K562 (cell line): Measurements from ENCODE around the gene P2RY13. TPM values are rescaled to one million over a fixed set of nuclear protein-coding genes. Genes with fewer than 3 reads are reported as not detected.

ENCODE experiments used
- ATAC-seq: fragments of 200-7000 bp; cut with Tn5 transposase; 3 replicates; pipeline ENCODE4 v1.9.1; 2020; ENCODE audit warnings: moderate library complexity
- BruUV-seq: library from RNA; stranded (reverse); fragments of 400-500 nt; replicated peaks from 2 replicates; lab custom pipeline; 2021; lab: Mats Ljungman, UMichigan
- CTCF ChIA-PET: fragments of 300-600 bp; formaldehyde crosslinking; extraction: SDS; loops from one replicate; lab custom pipeline; 2021; ENCODE audit warnings: low intra/inter-chr PET ratio; lab: Yijun Ruan, JAX
- POLR2A ChIA-PET: fragments of 300-600, 350-650 bp; sonication (Branson Sonifier 250); formaldehyde crosslinking; extraction: SDS; loops from one replicate; lab custom pipeline; 2021; ENCODE audit warnings: antibody characterized with exemption, inconsistent platforms; lab: Yijun Ruan, JAX
- DNase-seq, 4 experiments: peaks; one replicate each; pipeline versions ENCODE4 v3.0.0 to v3.0.0-alpha.2; 2011 to 2018; ENCODE audit warnings: low spot score in 3 of 4, mixed read lengths in 3 of 4; ENCODE audit errors: extremely low read depth in 1 of 4
- FAIRE-seq: peaks from 2 replicates; lab custom pipeline; 2011; peaks lifted over from hg19 to GRCh38; lab: Jason Lieb, UNC
- H2AFZ ChIP-seq: 2 replicates; pipeline ENCODE4 v1.6.0; 2011; ENCODE audit warnings: low read depth, low read length, control low read depth, inconsistent platforms
- H3K27ac ChIP-seq: fragments of 200-600 bp; 3 replicates; pipeline ENCODE4 v1.8.0; 2011; ENCODE audit warnings: low read depth, mild to moderate bottlenecking, control low read depth, inconsistent platforms, low read length, moderate library complexity, mixed read lengths; ENCODE audit errors: extremely low read depth
- H3K27me3 ChIP-seq, 2 experiments: fragments of 300-600 bp in 1 of 2; 2 replicates in 1 of 2; 3 replicates in 1 of 2; pipeline versions ENCODE4 v1.6.0 to v1.8.0; 2011; ENCODE audit warnings: inconsistent platforms in 2 of 2, low read length in 2 of 2, mild to moderate bottlenecking in 1 of 2, mixed read lengths in 1 of 2, moderate library complexity in 1 of 2; ENCODE audit not compliant: control insufficient read depth in 2 of 2, insufficient read depth in 2 of 2
- H3K36me3 ChIP-seq: fragments of 300-600 bp; 3 replicates; pipeline ENCODE4 v1.8.0; 2011; ENCODE audit warnings: mild to moderate bottlenecking, low read length, inconsistent platforms; ENCODE audit not compliant: control insufficient read depth, insufficient read depth
- H3K4me1 ChIP-seq, 2 experiments: fragments of 200-600 bp in 1 of 2; replicated peaks in 1 of 2; 2 replicates in 1 of 2; 3 replicates in 1 of 2; pipeline versions ENCODE4 v1.5.1 to v1.8.0; 2011; ENCODE audit warnings: inconsistent platforms in 2 of 2, low read length in 2 of 2, mild to moderate bottlenecking in 1 of 2, mixed read lengths in 1 of 2, moderate library complexity in 1 of 2; ENCODE audit not compliant: control insufficient read depth in 2 of 2, insufficient read depth in 2 of 2
- H3K4me2 ChIP-seq: 2 replicates; pipeline ENCODE4 v1.6.1; 2011; ENCODE audit warnings: low read length, control low read depth, inconsistent platforms, mixed read lengths; ENCODE audit not compliant: insufficient read depth
- H3K4me3 ChIP-seq: fragments of 200-600 bp; sonication (generic), shearing (Covaris generic); 2 replicates; pipeline ENCODE4 v1.5.1; 2016; ENCODE audit warnings: control low read depth, inconsistent platforms
- H3K79me2 ChIP-seq: fragments of 200-600 bp; 3 replicates; pipeline ENCODE4 v1.8.0; 2011; ENCODE audit warnings: low read length, inconsistent platforms; ENCODE audit not compliant: control insufficient read depth, insufficient read depth
- H3K9ac ChIP-seq, 2 experiments: 2 replicates each; pipeline versions ENCODE4 v1.6.0 to v1.6.1; 2011; ENCODE audit warnings: low read depth in 2 of 2, low read length in 2 of 2, control low read depth in 1 of 2, inconsistent platforms in 1 of 2, mild to moderate bottlenecking in 1 of 2, mixed read lengths in 1 of 2; ENCODE audit not compliant: insufficient read depth in 1 of 2
- H3K9me1 ChIP-seq: one replicate; pipeline ENCODE4 v1.6.0; 2011; ENCODE audit warnings: inconsistent platforms, mild to moderate bottlenecking, low read length, moderate library complexity; ENCODE audit not compliant: control insufficient read depth, insufficient read depth
- H3K9me3 ChIP-seq: replicated peaks from 2 replicates; pipeline ENCODE4 v1.5.1; 2011; ENCODE audit warnings: low read depth, low read length, inconsistent platforms; ENCODE audit not compliant: control insufficient read depth, insufficient read depth
- H4K20me1 ChIP-seq: replicated peaks from 2 replicates; pipeline ENCODE4 v1.6.1; 2011; ENCODE audit warnings: low read length, inconsistent platforms, mixed read lengths; ENCODE audit not compliant: control insufficient read depth, insufficient read depth
- ATF4 ChIP-seq: fragments of 450-650 bp; formaldehyde crosslinking; IDR thresholded peaks from 2 replicates; pipeline ENCODE4 v1.4.0; 2022; ENCODE audit warnings: mild to moderate bottlenecking, moderate library complexity
- CHAMP1 ChIP-seq: fragments of 450-650 bp; IDR thresholded peaks from 2 replicates; pipeline ENCODE4 v1.6.1; 2016; ENCODE audit warnings: mild to moderate bottlenecking
- CTCF ChIP-seq, 3 experiments: IDR thresholded peaks in 2 of 3; conservative IDR thresholded peaks in 1 of 3; 2 replicates each; pipeline ENCODE4 v1.5.1; 2011 to 2012; ENCODE audit warnings: low read length in 3 of 3, mild to moderate bottlenecking in 3 of 3, control low read depth in 2 of 3, improper control_type of control experiment in 1 of 3, inconsistent platforms in 1 of 3, low read depth in 1 of 3, mixed read lengths in 1 of 3, moderate library complexity in 1 of 3; ENCODE audit not compliant: insufficient read depth in 2 of 3
- RAD21 ChIP-seq, 2 experiments: fragments of 250-450 bp in 1 of 2; fragments of 450-650 bp in 1 of 2; sonication (Bioruptor Pico) in 1 of 2; formaldehyde crosslinking in 1 of 2; IDR thresholded peaks in 1 of 2; conservative IDR thresholded peaks in 1 of 2; 2 replicates each; pipeline versions ENCODE4 v1.4.0 to v1.8.0; 2020 to 2022; ENCODE audit warnings: mild to moderate bottlenecking in 2 of 2, moderate library complexity in 1 of 2
- SMAD1 ChIP-seq: fragments of 150-350 bp; IDR thresholded peaks from 2 replicates; pipeline ENCODE4 v1.6.1; 2014; ENCODE audit warnings: low read length, low read depth; ENCODE audit not compliant: partially characterized antibody
- ZNF384 ChIP-seq: IDR thresholded peaks from 2 replicates; pipeline ENCODE4 v1.6.1; 2012; ENCODE audit warnings: low read depth, low read length, improper control_type of control experiment
- WGBS: fragments of 100-300 bp; shearing (Covaris generic); methylation state at CpG from one replicate; pipeline ENCODE4 v1.1.6; 2016; ENCODE audit warnings: low coverage, mixed read lengths; ENCODE audit not compliant: insufficient coverage; ENCODE audit errors: missing lambda C conversion rate; 5-methylcytosine and 5-hydroxymethylcytosine counted together
- in situ Hi-C: fragments of 300-500 bp; cut with MboI; formaldehyde crosslinking; loops from 4 replicates; pipeline ENCODE4 v1.15.0; 2018; ENCODE audit warnings: inconsistent platforms, mixed read lengths
- intact Hi-C: fragments of 100-400 bp; cut with micrococcal nuclease; formaldehyde crosslinking; loops from 2 replicates; pipeline ENCODE4 v1.14.2; 2022
- polyA plus RNA-seq, 8 experiments: library from polyadenylated mRNA; depleted of rRNA in 4 of 8; stranded (reverse) in 5 of 8; unstranded in 3 of 8; fragments of >200 nt; fragmentation: Nextera tagmentation in 2 of 8; fragmentation: Illumina TruSeq in 1 of 8; extraction: Ambion mirVana in 2 of 8; extraction: Trizol in 1 of 8; gene quantifications; 2 replicates each; pipeline versions ENCODE4 v1.2.1 to v1.2.3, GENCODE V29; 2011 to 2014; ENCODE audit warnings: inconsistent platforms in 1 of 8, missing spikeins in 1 of 8
- total RNA-seq, 7 experiments: library from RNA; depleted of rRNA in 6 of 7; stranded (reverse); fragments of >200 nt in 6 of 7; fragmentation: Illumina TruSeq in 2 of 7; extraction: Trizol in 2 of 7; gene quantifications; 2 replicates each; pipeline versions ENCODE4 v1.2.1 to v1.2.3, GENCODE V29; 2011 to 2021; ENCODE audit warnings: low replicate concordance in 1 of 7

Gene P2RY13
- total and polyA plus RNA-seq, 9 of the 15 experiments (the other 6 are each of a cell fraction or from before 2014, with no cell fraction given) = not detected

- Histone ChIP-seq H3K9me1 (no peaks in the 10 kb centered on the region), H3K9me3 (no peaks in the 10 kb centered on the region), H3K79me2 (no peaks in the 10 kb centered on the region), H3K27ac (no peak overlapping the region), H4K20me1 (no peaks in the 10 kb centered on the region), H3K4me2 (no peak overlapping the region), H3K27me3 (peaks cover 0 to 8% of the 10 kb centered on the region in 2 experiments; a peak in 1 of 5 replicates), H2AFZ (no peak overlapping the region), H3K36me3 (no peaks in the 10 kb centered on the region), H3K9ac (no peak overlapping the region), H3K4me3 (no peak overlapping the region), H3K4me1 (no peaks in the 10 kb centered on the region)
- BruUV-seq = no TSS peak
- 0% methylated on average over 3 of the region's 3 CpGs for WGBS
- ATAC-seq = no peak
- TF ChIP-seq CHAMP1 = no peak
- TF ChIP-seq RAD21 (CRISPR knock-in tag; conservative IDR thresholded peaks at IDR 0.05 in 1 of 2, IDR thresholded peaks at IDR 0.05 in 1 of 2) = peak in 1 of 2 experiments; percentile 25; a peak in 2 of 4 replicates
- TF ChIP-seq CTCF (IDR thresholded peaks at IDR 0.05 in 2 of 3, conservative IDR thresholded peaks at IDR 0.05 in 1 of 3; ENCODE audit: insufficient read depth in 2 of 3, low read depth in 1 of 3, low read length in 3 of 3) = peak in 2 of 3 experiments; percentile 21 to 55; a peak in 4 of 6 replicates
- no peak for TF ChIP-seq ATF4
- no peak for TF ChIP-seq SMAD1
- peak; percentile 89 for TF ChIP-seq ZNF384
- intact Hi-C loops = loop anchor here (2.0 kb wide), 1 partner anchor 101 kb away; no protein-coding TSS in a partner anchor
- POLR2A ChIA-PET = no interaction called here
- FAIRE-seq = no peak
- peak in 1 of 4 experiments; percentile 9 for DNase-seq
- in situ Hi-C loops = no loop called here
- CTCF ChIA-PET = interaction anchor here (0.5 to 1.5 kb wide), 3 partner anchors 100 to 337 kb away, joined by 3 to 9 read pairs (median 3); no protein-coding TSS in a partner anchor
Observed at GRCh38 chr3:151327571-151328198, 1.7 kb downstream of the P2RY13 start.
